ENCODE data around the gene SPACA4.

- no peak for TF ChIP-seq POLR2A (IDR thresholded peaks at IDR 0.05; ENCODE audit: low read depth, low read length)
- no peak for TF ChIP-seq FOS (IDR thresholded peaks at IDR 0.05; ENCODE audit: low read depth, low read length)
- TF ChIP-seq, protein P1, sequence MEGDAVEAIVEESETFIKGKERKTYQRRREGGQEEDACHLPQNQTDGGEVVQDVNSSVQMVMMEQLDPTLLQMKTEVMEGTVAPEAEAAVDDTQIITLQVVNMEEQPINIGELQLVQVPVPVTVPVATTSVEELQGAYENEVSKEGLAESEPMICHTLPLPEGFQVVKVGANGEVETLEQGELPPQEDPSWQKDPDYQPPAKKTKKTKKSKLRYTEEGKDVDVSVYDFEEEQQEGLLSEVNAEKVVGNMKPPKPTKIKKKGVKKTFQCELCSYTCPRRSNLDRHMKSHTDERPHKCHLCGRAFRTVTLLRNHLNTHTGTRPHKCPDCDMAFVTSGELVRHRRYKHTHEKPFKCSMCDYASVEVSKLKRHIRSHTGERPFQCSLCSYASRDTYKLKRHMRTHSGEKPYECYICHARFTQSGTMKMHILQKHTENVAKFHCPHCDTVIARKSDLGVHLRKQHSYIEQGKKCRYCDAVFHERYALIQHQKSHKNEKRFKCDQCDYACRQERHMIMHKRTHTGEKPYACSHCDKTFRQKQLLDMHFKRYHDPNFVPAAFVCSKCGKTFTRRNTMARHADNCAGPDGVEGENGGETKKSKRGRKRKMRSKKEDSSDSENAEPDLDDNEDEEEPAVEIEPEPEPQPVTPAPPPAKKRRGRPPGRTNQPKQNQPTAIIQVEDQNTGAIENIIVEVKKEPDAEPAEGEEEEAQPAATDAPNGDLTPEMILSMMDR (conservative IDR thresholded peaks at IDR 0.05; ENCODE audit: low read depth, low read length): no peak
- no peak for TF ChIP-seq RAD21 (IDR thresholded peaks at IDR 0.05; ENCODE audit: low read length)
- no peak for TF ChIP-seq BHLHE40 (IDR thresholded peaks at IDR 0.05; ENCODE audit: low read depth, low read length)
- no peak for TF ChIP-seq CEBPB (IDR thresholded peaks at IDR 0.05; ENCODE audit: low read depth, low read length)
- TF ChIP-seq RFX5 (IDR thresholded peaks at IDR 0.05; ENCODE audit: low read depth, low read length): no peak
- no peak for TF ChIP-seq RCOR1 (IDR thresholded peaks at IDR 0.05; ENCODE audit: insufficient replicate concordance, low read length)
Observed at GRCh38 chr19:48595833-48596232, 10.7 kb upstream of the SPACA4 start.
